KOPT-K1 (cell line): Measurements from ENCODE around the gene KLK5.

Experiments used
- H3K27ac ChIP-seq: fragments of 200-600 bp; sonication (generic); 2 replicates; pipeline ENCODE4 v1.5.1; 2016; ENCODE audit warnings: antibody characterized with exemption, mild to moderate bottlenecking, low read depth, low read length; ENCODE audit not compliant: poor library complexity, severe bottlenecking
- H3K36me3 ChIP-seq: fragments of 200-600 bp; sonication (generic); 2 replicates; pipeline ENCODE4 v1.5.1; 2017; ENCODE audit warnings: antibody characterized with exemption, mild to moderate bottlenecking, low read length, moderate library complexity; ENCODE audit not compliant: insufficient read depth
- H3K9me3 ChIP-seq: fragments of 200-600 bp; sonication (generic); 2 replicates; pipeline ENCODE4 v1.5.1; 2017; ENCODE audit warnings: antibody characterized with exemption, low read length, mild to moderate bottlenecking; ENCODE audit not compliant: insufficient read depth, poor library complexity, severe bottlenecking

Gene KLK5

GRCh38 chr19:50916069-50916468 is 36.8 kb downstream of the KLK5 start:
- H3K27ac ChIP-seq: no peak overlapping the region
- H3K36me3 ChIP-seq: no peaks in the 10 kb centered on the region
- no peaks in the 10 kb centered on the region for H3K9me3 ChIP-seq

DNA sequence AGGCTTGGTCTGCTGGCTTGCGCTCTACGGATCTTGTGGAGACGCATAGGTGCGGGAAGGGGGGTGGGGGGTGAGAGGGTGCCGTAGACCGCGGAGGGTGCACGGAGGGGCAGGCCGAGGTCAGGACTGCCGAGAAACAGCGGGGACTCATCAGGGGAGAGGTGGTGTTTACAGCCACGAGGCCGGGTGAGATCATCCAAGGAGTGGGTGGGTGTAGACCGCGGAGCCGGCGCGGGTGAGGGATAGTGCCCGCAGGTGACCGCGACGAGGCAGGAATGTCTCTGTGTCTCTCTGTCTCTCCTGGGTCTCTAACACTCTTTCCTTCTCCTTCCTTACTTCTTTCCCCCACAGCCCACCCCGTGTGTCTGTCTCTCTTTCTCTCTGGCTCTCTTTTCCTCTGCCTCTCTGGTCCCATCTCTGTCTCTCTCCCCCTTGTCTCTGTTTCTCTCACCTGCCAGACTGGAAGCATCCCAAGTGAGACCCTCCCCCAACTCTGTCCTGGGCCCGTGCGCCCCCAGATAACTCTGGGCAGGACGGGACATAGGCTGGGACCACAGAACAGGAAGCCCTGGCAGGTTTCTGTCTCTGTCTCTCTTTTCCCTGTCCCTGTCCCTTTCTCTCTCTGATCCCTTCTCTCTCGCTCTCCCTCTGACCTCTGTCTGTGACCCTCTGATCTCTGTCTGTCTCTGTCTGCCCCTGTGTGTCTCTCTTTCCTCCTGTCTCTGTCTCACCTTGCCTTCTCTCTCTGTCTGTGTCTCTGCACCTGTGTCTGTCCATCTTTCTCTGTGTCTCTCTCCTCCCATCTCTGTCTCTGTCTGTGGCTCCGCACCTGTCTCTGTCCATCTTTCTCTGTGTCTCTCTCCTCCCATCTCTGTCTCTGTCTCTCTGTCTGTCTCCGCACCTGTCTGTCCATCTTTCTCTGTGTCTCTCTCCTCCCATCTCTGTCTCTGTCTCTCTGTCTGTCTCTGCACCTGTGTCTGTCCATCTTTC is 39.8 kb downstream of the KLK5 start:
- H3K9me3 ChIP-seq: no peaks in the 10 kb centered on the region
- no peak overlapping the region for H3K27ac ChIP-seq
- H3K36me3 ChIP-seq: no peaks in the 10 kb centered on the region

- no peaks in the 10 kb centered on the region for H3K9me3 ChIP-seq
- H3K27ac ChIP-seq: no peak overlapping the region
- H3K36me3 ChIP-seq: no peaks in the 10 kb centered on the region
These were observed 40.7 kb downstream of the KLK5 start for GRCh38 chr19:50912102-50912599.

DNA sequence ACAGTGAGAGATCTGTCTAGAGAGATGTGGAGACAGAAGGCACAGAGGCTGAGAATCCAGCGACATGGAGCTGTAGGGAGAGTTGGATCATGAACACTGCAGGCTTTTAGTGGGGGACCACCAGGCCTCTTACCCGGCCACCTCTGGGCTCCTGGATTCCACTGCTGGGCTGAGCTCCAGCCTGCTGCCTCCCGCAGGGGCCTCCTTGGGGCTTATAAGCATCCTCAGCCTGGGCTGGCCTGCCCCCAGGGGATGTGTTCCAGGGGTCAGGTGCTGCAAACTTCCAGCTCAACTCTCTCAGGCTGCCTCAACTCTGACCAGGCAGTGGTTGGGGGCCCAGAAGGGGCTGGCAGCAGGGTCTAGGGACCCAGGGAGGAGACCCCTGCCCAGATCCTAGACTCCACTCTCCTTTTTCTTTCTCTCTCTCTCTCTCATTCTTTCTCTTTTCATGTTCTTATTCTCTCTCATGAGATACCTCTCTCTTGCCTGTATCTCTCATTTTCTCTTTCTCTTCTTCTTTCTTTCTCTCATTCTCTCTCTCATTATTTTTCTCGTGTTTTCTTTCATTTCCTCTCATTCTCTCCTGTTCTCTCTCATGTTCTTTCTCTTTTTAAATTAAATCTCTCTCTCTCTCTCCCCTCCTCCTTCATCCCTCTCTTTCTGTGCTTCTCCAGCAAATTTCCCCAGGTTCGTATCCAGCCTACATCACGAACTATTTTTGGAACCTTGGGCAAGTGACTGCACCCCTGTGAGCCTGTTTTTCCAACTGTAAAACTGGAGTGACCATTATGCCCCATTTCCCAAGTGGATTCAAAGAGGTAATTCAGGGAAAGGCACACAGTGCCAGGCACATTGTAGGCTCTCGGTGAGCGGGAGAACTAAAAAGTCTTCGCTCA is 41.4 kb downstream of the KLK5 start, which contains the start of gene KLK4:
Gene KLK4 (minus strand): TSS at position 190 of the 896 bp plus-strand sequence. CDS start 657 bp downstream, outside the sequence.
- Histone ChIP-seq H3K36me3 (no peaks in the 10 kb centered on the region), H3K9me3 (no peaks in the 10 kb centered on the region), H3K27ac (no peak within 1 kb of the TSS)

- H3K9me3 ChIP-seq: no peaks in the 10 kb centered on the region
- H3K36me3 ChIP-seq: no peaks in the 10 kb centered on the region
- no peak overlapping the region for H3K27ac ChIP-seq
These were observed 42.1 kb downstream of the KLK5 start for GRCh38 chr19:50910722-50911121.

DNA sequence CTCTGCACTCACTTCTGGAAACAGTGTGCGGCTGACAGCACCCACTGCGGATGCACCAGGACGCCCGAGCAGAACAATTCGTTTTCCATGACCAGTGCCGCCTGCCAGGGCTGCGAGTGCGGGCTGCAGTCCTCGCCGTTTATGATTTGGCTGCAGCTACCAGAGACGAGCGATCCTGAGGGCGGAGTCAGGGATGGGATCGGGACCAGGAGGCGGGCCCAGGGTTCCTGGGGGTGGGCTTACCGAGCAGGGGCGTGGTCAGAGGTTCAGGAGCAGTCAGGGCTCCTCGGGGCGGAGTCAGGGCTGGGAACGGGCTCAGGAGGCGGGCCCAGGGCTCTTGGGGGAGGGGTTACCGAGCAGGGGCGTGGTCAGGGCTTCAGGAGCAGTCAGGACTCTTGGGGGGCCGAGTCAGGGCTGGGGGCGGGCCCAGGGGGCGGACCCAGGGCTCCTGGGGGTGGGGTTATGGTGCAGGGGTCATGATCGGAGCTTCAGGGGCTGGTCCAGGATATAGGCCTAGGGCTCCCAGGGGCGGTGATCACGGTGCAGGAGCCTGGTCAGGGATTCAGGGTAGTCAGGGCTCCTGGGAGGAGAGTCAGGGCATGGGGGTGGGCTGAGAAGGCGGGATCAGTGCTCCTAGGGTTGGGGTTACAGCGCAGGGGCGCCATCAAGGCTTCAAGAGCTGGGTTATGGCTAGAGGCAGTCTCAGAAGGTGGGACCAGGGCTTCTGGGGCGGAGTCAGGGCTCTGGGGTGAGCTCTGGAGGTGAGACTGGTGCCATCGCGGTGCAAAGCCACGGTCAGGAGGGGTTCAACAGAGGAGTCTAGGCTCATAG is 43.4 kb downstream of the KLK5 start:
- Histone ChIP-seq H3K27ac (no peak overlapping the region), H3K9me3 (no peaks in the 10 kb centered on the region), H3K36me3 (no peaks in the 10 kb centered on the region)

DNA sequence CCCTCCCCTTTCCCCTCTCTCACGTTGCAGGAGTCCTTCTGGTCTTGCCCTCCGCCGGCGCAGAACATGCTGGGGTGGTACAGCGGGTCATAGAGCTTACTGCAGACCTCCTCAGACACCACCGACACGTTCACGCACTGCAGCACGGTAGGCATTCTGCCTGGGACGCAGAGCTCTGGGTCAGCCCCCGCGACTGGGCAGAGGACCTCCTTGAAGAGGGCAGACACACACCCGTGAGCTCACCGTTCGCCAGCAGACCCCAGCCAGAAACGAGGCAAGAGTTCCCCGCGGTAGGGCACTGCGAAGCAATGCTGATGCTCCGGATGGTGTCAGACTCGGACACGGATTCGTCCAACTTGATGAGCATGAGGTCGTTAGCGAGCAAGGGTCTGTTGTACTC is 44.5 kb downstream of the KLK5 start:
- no peak overlapping the region for H3K27ac ChIP-seq
- H3K9me3 ChIP-seq: no peaks in the 10 kb centered on the region
- H3K36me3 ChIP-seq: no peaks in the 10 kb centered on the region

- H3K36me3 ChIP-seq: no peaks in the 10 kb centered on the region
- no peaks in the 10 kb centered on the region for H3K9me3 ChIP-seq
- H3K27ac ChIP-seq: no peak overlapping the region
These were observed 46.6 kb downstream of the KLK5 start for GRCh38 chr19:50906217-50906616.

DNA sequence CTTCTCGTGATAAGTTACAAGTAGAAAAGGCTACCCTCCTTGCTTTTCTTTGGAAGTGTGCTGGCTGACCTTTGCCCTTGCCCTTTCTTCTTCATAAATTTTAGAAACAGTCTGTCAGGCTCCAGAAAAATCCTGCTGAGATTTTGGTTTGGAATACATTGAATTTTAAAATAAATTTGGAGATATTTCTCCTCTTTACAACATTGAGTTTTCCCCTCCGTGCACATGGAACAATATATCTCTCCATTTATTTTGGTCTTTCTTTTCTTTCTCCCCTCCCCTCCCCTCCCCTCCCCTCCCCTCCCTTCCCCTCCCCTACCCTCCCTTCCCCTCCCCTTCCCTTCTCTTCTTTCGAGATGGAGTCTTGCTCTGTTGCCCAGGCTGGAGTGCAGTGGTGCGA is 50.2 kb downstream of the KLK5 start:
- Histone ChIP-seq H3K36me3 (no peaks in the 10 kb centered on the region), H3K9me3 (no peaks in the 10 kb centered on the region), H3K27ac (no peak overlapping the region)

GRCh38 chr19:50899569-50899968 is 53.3 kb downstream of the KLK5 start:
- no peaks in the 10 kb centered on the region for H3K9me3 ChIP-seq
- H3K36me3 ChIP-seq: no peaks in the 10 kb centered on the region
- H3K27ac ChIP-seq: no peak overlapping the region

- H3K27ac ChIP-seq: no peak overlapping the region
- H3K36me3 ChIP-seq: no peaks in the 10 kb centered on the region
- no peaks in the 10 kb centered on the region for H3K9me3 ChIP-seq
These were observed 54.8 kb downstream of the KLK5 start for GRCh38 chr19:50898018-50898417.

DNA sequence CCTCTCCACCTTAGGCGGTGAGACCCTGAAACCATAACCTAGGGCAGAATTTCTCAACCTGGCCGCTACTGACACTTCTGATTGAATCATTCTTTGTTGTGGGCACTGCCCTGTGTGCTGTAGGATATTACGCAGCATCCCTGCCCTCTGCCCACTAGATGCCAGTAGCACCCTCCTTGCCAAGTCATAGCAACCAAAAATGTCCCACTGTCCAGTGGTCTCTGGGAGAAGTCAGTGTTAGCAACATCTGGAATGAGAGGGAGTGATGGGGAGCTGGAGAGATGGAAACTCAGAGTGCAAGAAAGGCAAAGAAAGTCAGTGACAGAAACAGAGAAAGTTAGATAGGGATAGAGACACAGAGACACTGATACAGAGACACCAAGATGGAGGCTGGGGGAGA is 55.2 kb downstream of the KLK5 start:
- no peaks in the 10 kb centered on the region for H3K36me3 ChIP-seq
- H3K9me3 ChIP-seq: no peaks in the 10 kb centered on the region
- no peak overlapping the region for H3K27ac ChIP-seq

- Histone ChIP-seq H3K27ac (no peak overlapping the region), H3K36me3 (no peaks in the 10 kb centered on the region), H3K9me3 (no peaks in the 10 kb centered on the region)
These were observed 55.6 kb downstream of the KLK5 start for GRCh38 chr19:50897191-50897607.

- Histone ChIP-seq H3K27ac (no peak overlapping the region), H3K9me3 (no peaks in the 10 kb centered on the region), H3K36me3 (no peaks in the 10 kb centered on the region)
These were observed 56.1 kb downstream of the KLK5 start for GRCh38 chr19:50896591-50897190.
